GM12878 (cell line): Measurements from ENCODE around the gene TSC22D4. TPM values are rescaled to one million over a fixed set of nuclear protein-coding genes. Genes with fewer than 3 reads are reported as not detected.

Experiments used
- ATAC-seq: fragments of 200-7000 bp; cut with Tn5 transposase; 3 replicates; pipeline ENCODE4 v1.9.1; 2020; ENCODE audit warnings: mild to moderate bottlenecking, moderate library complexity
- BruUV-seq: library from RNA; stranded (reverse); fragments of 400-500 nt; replicated peaks from 2 replicates; lab custom pipeline; 2021; lab: Mats Ljungman, UMichigan
- CTCF ChIA-PET: fragments of 300-600 bp; sonication (Branson Sonifier 250); formaldehyde crosslinking; extraction: SDS; loops from one replicate; lab custom pipeline; 2021; ENCODE audit warnings: inconsistent platforms; lab: Yijun Ruan, JAX
- POLR2A ChIA-PET: fragments of 350-600 bp; formaldehyde crosslinking; extraction: SDS; loops from one replicate; lab custom pipeline; 2021; ENCODE audit warnings: inconsistent platforms; lab: Charles Lee
- RAD21 ChIA-PET: fragments of 300-600 bp; sonication (Branson Sonifier 250); formaldehyde crosslinking; loops from one replicate; lab custom pipeline; 2023; ENCODE audit warnings: antibody characterized with exemption; ENCODE audit not compliant: unreplicated experiment; lab: Charles Lee
- SMC1A ChIA-PET: fragments of 300-600 bp; sonication (Branson Sonifier 250); formaldehyde crosslinking; loops from one replicate; lab custom pipeline; 2023; ENCODE audit not compliant: unreplicated experiment, uncharacterized antibody; lab: Charles Lee
- DNase-seq: peaks from one replicate; pipeline ENCODE4 v3.0.0-alpha.2; 2011; ENCODE audit warnings: low read depth, low spot score
- FAIRE-seq: peaks from 3 replicates; lab custom pipeline; 2011; peaks lifted over from hg19 to GRCh38; lab: Jason Lieb, UNC
- H2AFZ ChIP-seq: 2 replicates; pipeline ENCODE4 v1.6.0; 2011; ENCODE audit warnings: low read depth, low read length, control low read depth; ENCODE audit not compliant: control insufficient read depth
- H3K27ac ChIP-seq: 2 replicates; pipeline ENCODE4 v1.5.1; 2011; ENCODE audit warnings: control low read depth; ENCODE audit not compliant: control insufficient read depth, insufficient read depth
- H3K27me3 ChIP-seq, 2 experiments: replicated peaks in 1 of 2; 2 replicates each; pipeline versions ENCODE4 v1.6.0 to v1.6.1; 2011; ENCODE audit warnings: low read length in 1 of 2; ENCODE audit not compliant: control insufficient read depth in 2 of 2, insufficient read depth in 2 of 2
- H3K36me3 ChIP-seq, 2 experiments: 2 replicates each; pipeline ENCODE4 v1.5.1; 2011; ENCODE audit warnings: low read length in 1 of 2; ENCODE audit not compliant: control insufficient read depth in 2 of 2, insufficient read depth in 2 of 2
- H3K4me1 ChIP-seq: 2 replicates; pipeline ENCODE4 v1.6.1; 2011; ENCODE audit warnings: mild to moderate bottlenecking, low read length, moderate library complexity, mixed read lengths; ENCODE audit not compliant: control insufficient read depth, insufficient read depth
- H3K4me2 ChIP-seq: 2 replicates; pipeline ENCODE4 v1.6.0; 2011; ENCODE audit warnings: control low read depth; ENCODE audit not compliant: control insufficient read depth, insufficient read depth
- H3K4me3 ChIP-seq: fragments of 200-600 bp; sonication (generic); 2 replicates; pipeline ENCODE4 v1.5.1; 2016
- H3K79me2 ChIP-seq: 2 replicates; pipeline ENCODE4 v1.6.0; 2011; ENCODE audit warnings: low read length; ENCODE audit not compliant: control insufficient read depth, insufficient read depth
- H3K9ac ChIP-seq: 2 replicates; pipeline ENCODE4 v1.8.0; 2011; ENCODE audit warnings: low read length, control low read depth, mixed read lengths; ENCODE audit not compliant: control insufficient read depth, insufficient read depth
- H3K9me3 ChIP-seq: replicated peaks from 3 replicates; pipeline ENCODE4 v1.5.1; 2011; ENCODE audit warnings: mild to moderate bottlenecking, low read length; ENCODE audit not compliant: control insufficient read depth, insufficient read depth
- H4K20me1 ChIP-seq: 2 replicates; pipeline ENCODE4 v1.6.0; 2011; ENCODE audit not compliant: control insufficient read depth, insufficient read depth
- CBX5 ChIP-seq: sonication (generic); IDR thresholded peaks from 2 replicates; pipeline ENCODE4 v1.6.1; 2016; ENCODE audit warnings: low read depth, moderate library complexity, mild to moderate bottlenecking, inconsistent platforms
- EED ChIP-seq: sonication (generic); IDR thresholded peaks from 2 replicates; pipeline ENCODE4 v1.6.1; 2016; ENCODE audit warnings: antibody characterized with exemption, low read depth
- MEF2A ChIP-seq: IDR thresholded peaks from 2 replicates; pipeline ENCODE4 v1.6.1; 2011; ENCODE audit warnings: low read depth, mild to moderate bottlenecking, low read length, moderate library complexity; ENCODE audit not compliant: insufficient read depth
- NFYB ChIP-seq: IDR thresholded peaks from 2 replicates; pipeline ENCODE4 v1.6.1; 2011; ENCODE audit warnings: low read depth, mild to moderate bottlenecking, low read length, improper control_type of control experiment, moderate library complexity; ENCODE audit not compliant: insufficient read depth
- PKNOX1 ChIP-seq: fragments of 450-650 bp; IDR thresholded peaks from 2 replicates; pipeline ENCODE4 v1.6.1; 2016; ENCODE audit warnings: mild to moderate bottlenecking
- POLR2AphosphoS5 ChIP-seq: IDR thresholded peaks from 2 replicates; pipeline ENCODE4 v1.6.1; 2011; ENCODE audit warnings: mild to moderate bottlenecking, low read length, inconsistent platforms
- POU2F2 ChIP-seq: IDR thresholded peaks from 3 replicates; pipeline ENCODE4 v1.6.1; 2011; ENCODE audit warnings: low read depth, mild to moderate bottlenecking, low read length, borderline replicate concordance
- SIX5 ChIP-seq: IDR thresholded peaks from 2 replicates; pipeline ENCODE4 v1.6.1; 2011; ENCODE audit warnings: mild to moderate bottlenecking, low read depth, low read length, moderate library complexity; ENCODE audit not compliant: severe bottlenecking
- TARDBP ChIP-seq: IDR thresholded peaks from 2 replicates; pipeline ENCODE4 v1.6.1; 2016; ENCODE audit warnings: borderline replicate concordance
- TBL1XR1 ChIP-seq: IDR thresholded peaks from 2 replicates; pipeline ENCODE4 v1.6.1; 2012; ENCODE audit warnings: low read depth, low read length, improper control_type of control experiment
- USF1 ChIP-seq: IDR thresholded peaks from 2 replicates; pipeline ENCODE4 v1.6.1; 2011; ENCODE audit warnings: borderline replicate concordance, low read depth, mild to moderate bottlenecking, moderate library complexity, mixed read lengths, low read length; ENCODE audit not compliant: insufficient read depth; ENCODE audit errors: extremely low read length
- ZNF207 ChIP-seq: fragments of 450-650 bp; IDR thresholded peaks from 2 replicates; pipeline ENCODE4 v1.6.1; 2014; ENCODE audit warnings: antibody characterized with exemption, mild to moderate bottlenecking, borderline replicate concordance
- ZNF274 ChIP-seq: IDR thresholded peaks from one replicate; pipeline ENCODE4 v1.8.0; 2011; ENCODE audit not compliant: insufficient read length, insufficient read depth
- WGBS: methylation state at CpG from one replicate; pipeline ENCODE4 v1.1.6; 2016; ENCODE audit warnings: low lambda C conversion rate; ENCODE audit not compliant: insufficient replicate concordance, insufficient coverage; ENCODE audit errors: missing lambda C conversion rate; 5-methylcytosine and 5-hydroxymethylcytosine counted together
- in situ Hi-C: fragments of 300-500 bp; cut with MboI; formaldehyde crosslinking; loops from 9 replicates; pipeline ENCODE4 v1.14.3; 2018; ENCODE audit warnings: mixed read lengths
- intact Hi-C: fragments of 100-400 bp; cut with micrococcal nuclease; formaldehyde crosslinking; loops from one replicate; pipeline ENCODE4 v1.14.2; 2022; ENCODE audit not compliant: unreplicated experiment
- polyA plus RNA-seq, 11 experiments: library from polyadenylated mRNA; depleted of rRNA in 4 of 11; unstranded in 6 of 11; stranded (reverse) in 5 of 11; fragments of >200 nt; fragmentation: Nextera tagmentation in 4 of 11; fragmentation: Illumina TruSeq in 1 of 11; extraction: Ambion mirVana in 4 of 11; extraction: Trizol in 1 of 11; gene quantifications; 1 replicate in 1 of 11; 2 replicates in 10 of 11; pipeline versions ENCODE4 v1.2.1 to v1.2.3, GENCODE V29; 2011 to 2016; ENCODE audit warnings: inconsistent platforms in 2 of 11, missing spikeins in 2 of 11, low read depth in 1 of 11
- total RNA-seq, 4 experiments: library from RNA; depleted of rRNA in 3 of 4; stranded (reverse); fragments of >200 nt in 3 of 4; fragmentation: Illumina TruSeq in 1 of 4; extraction: Trizol in 1 of 4; gene quantifications; 2 replicates each; pipeline versions ENCODE4 v1.2.1 to v1.2.3, GENCODE V29; 2013 to 2021

Gene TSC22D4
- total and polyA plus RNA-seq, 10 of the 15 experiments (the other 5 are each of a cell fraction or from before 2014, with no cell fraction given): 0.50 to 65.7 (median 24.4) TPM

GRCh38 chr7:100515072-100515532 lies 36.1 kb upstream of the TSC22D4 start:
- BruUV-seq: no TSS peak
- no peak overlapping the region for H2AFZ ChIP-seq
- no peak overlapping the region for H3K4me2 ChIP-seq
- no peak for TF ChIP-seq POLR2AphosphoS5
- TF ChIP-seq CBX5: no peak
- H3K27me3 ChIP-seq: no peaks in the 10 kb centered on the region
- SMC1A ChIA-PET: interaction anchor here (1.3 to 2.0 kb wide), 4 partner anchors 18 to 69 kb away, joined by 3 to 10 read pairs (median 4); no protein-coding TSS in a partner anchor
- in situ Hi-C loops (no loop called here), intact Hi-C loops (no loop called here)
- H3K4me1 ChIP-seq: peaks cover 25% of the 10 kb centered on the region
- H3K36me3 ChIP-seq: no peaks in the 10 kb centered on the region
- RAD21 ChIA-PET: interaction anchor here (1.0 to 1.6 kb wide), 2 partner anchors 28 to 30 kb away, joined by 4 to 6 read pairs; no protein-coding TSS in a partner anchor
- DNase-seq (no peak), ATAC-seq (no peak), FAIRE-seq (peak; percentile 41)
- CTCF ChIA-PET: interaction anchor here (0.7 to 1.9 kb wide), 4 partner anchors 10 to 337 kb away, joined by 3 to 7 read pairs (median 4); partner anchors contain the start of gene SLC12A9
- WGBS: 38% methylated on average over 1 of the region's 2 CpGs
- no peak overlapping the region for H3K4me3 ChIP-seq
- no peaks in the 10 kb centered on the region for H3K9me3 ChIP-seq
- POLR2A ChIA-PET: interaction anchor here (0.6 to 1.2 kb wide), 3 partner anchors 9 to 97 kb away, joined by 3 to 4 read pairs (median 3); partner anchors contain the start of gene MOSPD3
- no peak overlapping the region for H3K27ac ChIP-seq
- H3K79me2 ChIP-seq: no peaks in the 10 kb centered on the region
- no peaks in the 10 kb centered on the region for H4K20me1 ChIP-seq
- H3K9ac ChIP-seq: no peak overlapping the region

- Histone ChIP-seq H3K4me2 (no peak overlapping the region), H3K79me2 (no peaks in the 10 kb centered on the region), H3K4me3 (no peak overlapping the region), H3K4me1 (peaks cover 20% of the 10 kb centered on the region)
- ChIA-PET RAD21 (no interaction called here), CTCF (interaction anchor here (0.6 kb wide), 2 partner anchors 42 to 205 kb away, joined by 3 to 4 read pairs; no protein-coding TSS in a partner anchor)
- in situ Hi-C loops: no loop called here
- no peak for TF ChIP-seq USF1
- TF ChIP-seq SIX5: no peak
- TF ChIP-seq MEF2A: no peak
- TF ChIP-seq ZNF207: no peak
- no peak for TF ChIP-seq PKNOX1
- no peak for TF ChIP-seq TARDBP
- no peak for TF ChIP-seq POU2F2
- TF ChIP-seq ZNF274: no peak
- no peak for TF ChIP-seq TBL1XR1
- TF ChIP-seq EED: no peak
- TF ChIP-seq NFYB: no peak
- TF ChIP-seq, all 136 proteins: peak for 0
- POLR2A ChIA-PET: interaction anchor here (0.6 to 0.7 kb wide), 2 partner anchors 38 to 115 kb away, joined by 4 read pairs; no protein-coding TSS in a partner anchor
- no peak overlapping the region for H2AFZ ChIP-seq
- no peaks in the 10 kb centered on the region for H3K36me3 ChIP-seq
- intact Hi-C loops: no loop called here
- no peak overlapping the region for H3K27ac ChIP-seq
- H3K9me3 ChIP-seq: no peaks in the 10 kb centered on the region
- BruUV-seq: no TSS peak
- SMC1A ChIA-PET: no interaction called here
- WGBS: 70% methylated on average over 8 of the region's 9 CpGs
- no peaks in the 10 kb centered on the region for H3K27me3 ChIP-seq
- H3K9ac ChIP-seq: no peak overlapping the region
- FAIRE-seq (no peak), DNase-seq (no peak), ATAC-seq (no peak)
- no peaks in the 10 kb centered on the region for H4K20me1 ChIP-seq
Measured at GRCh38 chr7:100513212-100513810, 34.3 kb upstream of the TSC22D4 start.
